HG02588 (cell line): ENCODE measurements around the gene GTF3C5.
"Not testable (repeated sequence)": the region's sequence is repeated elsewhere in the genome, so short reads cannot be mapped to it uniquely, and the experiment has no call there.

Source experiments
- ATAC-seq: cut with Tn5 transposase; IDR thresholded peaks from one replicate; pipeline ENCODE4 v1.9.1; 2021; ENCODE audit warnings: mild to moderate bottlenecking, moderate library complexity; ENCODE audit not compliant: unreplicated experiment

Gene GTF3C5

DNA sequence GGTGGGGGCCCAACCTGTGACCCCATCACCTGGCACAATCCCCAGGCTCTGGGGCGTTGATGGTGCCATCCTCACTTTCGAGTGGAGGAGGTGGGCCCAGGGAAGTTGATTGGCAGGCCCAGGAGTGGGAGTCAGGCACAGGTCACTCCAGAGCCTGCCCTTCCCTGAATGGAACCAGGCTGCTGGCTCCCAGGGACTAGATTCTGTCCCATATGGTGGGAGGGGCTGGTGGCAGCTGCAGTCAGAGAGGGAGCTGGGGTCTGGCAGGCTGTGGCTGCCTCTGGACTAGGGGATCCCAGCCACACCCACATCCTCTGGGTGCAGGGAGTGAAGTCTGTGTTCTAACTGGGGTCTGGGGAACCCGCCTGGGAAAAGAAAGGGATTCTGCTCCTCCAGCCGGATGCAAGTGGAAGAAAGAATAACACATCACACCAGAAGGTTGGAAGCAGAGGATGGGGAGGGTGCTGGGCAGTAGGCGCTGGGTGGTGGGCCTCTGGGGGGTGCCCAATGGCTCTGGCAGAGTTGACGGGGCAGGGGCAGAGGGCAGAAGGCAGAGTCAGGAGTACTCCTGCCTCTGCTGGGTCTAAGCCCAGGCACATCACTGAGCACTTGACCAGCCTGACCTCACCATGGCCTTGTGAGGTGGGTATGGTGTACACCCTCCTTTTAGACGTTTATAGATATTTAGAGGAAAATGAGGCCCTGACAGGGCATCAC is 56.8 kb downstream of the GTF3C5 start:
- no peak for ATAC-seq

DNA sequence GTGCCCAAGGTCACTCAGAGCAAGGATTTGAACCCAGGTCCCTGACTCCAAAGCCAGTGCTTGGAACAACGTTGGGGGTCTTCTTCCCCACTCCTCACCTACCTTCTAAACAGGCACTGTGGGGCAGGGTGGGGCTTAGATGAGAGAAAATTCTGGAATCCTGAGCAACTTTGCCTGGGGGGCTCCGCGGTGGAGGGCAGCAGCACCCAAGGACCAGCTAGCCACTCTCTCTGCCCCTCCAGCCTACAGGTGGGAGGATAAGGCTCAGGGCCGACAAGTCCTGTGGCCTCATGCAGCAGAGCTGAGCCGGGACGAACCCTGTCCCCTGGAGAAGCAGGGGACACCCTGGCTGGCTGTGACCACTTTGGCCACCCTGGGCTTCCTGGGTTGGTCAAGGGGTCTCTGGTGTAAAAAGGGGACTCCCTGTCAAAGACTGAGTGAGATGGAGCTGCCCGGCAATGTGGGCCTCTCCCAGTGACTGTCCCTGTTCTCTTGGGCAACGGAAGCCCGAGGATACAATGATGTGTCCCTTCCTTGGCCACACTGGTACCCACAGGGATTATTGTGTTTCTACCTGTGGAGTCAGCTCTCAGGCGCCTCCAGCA is 57.5 kb downstream of the GTF3C5 start:
- no peak for ATAC-seq

DNA sequence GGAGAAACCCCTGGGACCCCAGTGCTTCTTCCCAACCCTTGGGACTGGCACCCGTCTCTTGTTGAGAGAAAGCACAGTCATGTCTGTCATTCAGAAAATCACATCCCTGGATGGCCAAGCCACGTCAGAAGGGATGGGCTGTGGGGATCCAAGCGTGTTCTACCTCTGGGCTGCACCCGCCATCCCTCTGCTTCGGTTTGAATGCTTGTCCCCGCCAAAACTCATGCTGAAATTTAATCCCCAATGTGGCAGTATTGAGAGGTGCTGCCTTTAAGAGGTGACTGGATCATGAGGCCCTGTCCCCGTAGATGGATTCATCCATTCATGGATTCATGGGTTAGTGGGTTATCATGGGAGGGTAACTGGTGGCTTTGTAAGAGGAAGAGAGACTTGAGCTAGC is 58.0 kb downstream of the GTF3C5 start:
- no peak for ATAC-seq

DNA sequence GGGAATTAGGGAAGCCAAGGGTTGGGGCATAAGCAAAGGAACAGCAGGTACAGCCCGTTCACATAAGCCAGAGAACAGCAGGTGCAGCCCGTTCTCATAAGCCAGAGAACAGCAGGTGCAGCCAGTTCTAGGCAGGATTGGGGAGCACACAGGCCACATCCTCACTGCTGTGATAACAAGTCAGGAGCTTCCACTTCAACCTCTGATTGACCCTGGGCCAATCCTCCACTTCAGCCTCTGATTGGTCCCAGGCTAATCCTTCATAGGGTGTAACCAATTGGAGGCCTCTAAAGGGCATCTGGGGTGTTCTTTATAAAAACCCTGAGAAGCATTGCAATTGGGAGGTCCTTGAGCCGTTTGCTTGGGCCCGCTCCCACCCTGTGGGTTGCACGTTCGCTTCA is 58.5 kb downstream of the GTF3C5 start:
- no peak for ATAC-seq

DNA sequence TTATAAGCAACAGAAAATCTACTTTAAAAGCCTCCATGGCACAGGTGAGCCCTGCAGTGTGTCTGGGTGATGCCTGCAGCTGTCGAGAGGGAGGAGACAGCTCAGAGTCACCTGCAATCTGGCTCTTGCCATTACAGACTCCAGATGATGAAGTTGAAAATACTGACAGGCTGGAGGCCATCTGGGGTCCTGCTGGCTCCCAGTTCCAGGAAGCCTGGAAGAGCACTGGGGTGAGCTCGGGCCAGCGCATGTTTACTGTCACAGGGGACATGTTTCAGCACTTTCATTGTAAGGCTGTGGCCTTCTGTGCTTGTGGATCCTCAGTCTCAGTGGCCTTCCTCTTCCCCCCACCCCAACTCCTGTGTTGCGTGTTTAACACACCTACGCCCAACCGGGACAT is 59.4 kb downstream of the GTF3C5 start:
- no peak for ATAC-seq

DNA sequence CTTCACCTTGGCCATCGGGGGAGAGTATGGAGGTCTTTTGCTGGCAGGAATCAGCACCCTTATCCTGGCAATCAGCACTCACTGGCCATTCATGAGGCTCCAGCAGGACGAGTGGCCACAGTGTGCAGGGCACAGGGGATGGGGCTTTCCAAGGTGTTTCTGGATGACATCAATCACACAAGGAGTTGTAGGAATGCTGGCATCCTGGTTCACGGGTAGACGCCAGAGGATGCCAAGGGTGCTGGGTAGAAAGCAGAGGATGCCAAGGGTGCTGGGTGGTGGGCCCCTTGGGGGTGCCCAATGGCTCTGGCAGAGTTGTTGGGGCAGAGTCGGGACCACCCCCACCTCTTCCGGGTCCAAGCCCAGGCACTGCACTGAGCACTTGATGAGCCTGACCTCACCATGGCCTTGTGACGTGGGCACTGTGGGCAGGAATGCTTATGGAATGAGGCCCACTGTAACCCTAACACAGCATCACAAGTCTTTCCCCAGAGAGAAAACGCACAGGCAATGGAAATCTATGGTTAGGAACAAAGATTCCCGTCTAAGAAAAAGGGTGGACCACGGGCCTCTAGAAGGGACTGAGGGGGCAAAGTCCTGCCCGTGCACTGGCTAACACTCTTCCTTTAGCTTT is 60.1 kb downstream of the GTF3C5 start:
- ATAC-seq: no peak

DNA sequence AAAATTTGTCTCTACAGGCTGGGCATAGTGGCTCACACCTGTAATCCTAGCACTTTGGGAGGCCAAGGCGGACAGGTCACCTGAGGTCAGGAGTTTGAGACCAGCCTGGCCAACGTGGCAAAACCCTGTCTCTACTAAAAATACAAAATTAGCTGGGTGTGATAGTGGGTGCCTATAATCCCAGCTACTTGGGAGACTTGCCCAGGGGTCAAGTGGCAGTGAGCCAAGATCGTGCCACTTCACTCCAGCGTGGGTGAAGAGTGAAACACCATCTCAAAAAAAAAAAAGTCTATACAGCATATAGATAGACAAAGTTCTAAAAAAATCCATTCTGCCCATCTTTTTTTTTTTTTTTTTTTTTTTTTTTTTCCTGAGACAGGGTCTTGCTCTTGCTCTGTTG is 63.6 kb downstream of the GTF3C5 start:
- ATAC-seq: not testable (repeated sequence)

DNA sequence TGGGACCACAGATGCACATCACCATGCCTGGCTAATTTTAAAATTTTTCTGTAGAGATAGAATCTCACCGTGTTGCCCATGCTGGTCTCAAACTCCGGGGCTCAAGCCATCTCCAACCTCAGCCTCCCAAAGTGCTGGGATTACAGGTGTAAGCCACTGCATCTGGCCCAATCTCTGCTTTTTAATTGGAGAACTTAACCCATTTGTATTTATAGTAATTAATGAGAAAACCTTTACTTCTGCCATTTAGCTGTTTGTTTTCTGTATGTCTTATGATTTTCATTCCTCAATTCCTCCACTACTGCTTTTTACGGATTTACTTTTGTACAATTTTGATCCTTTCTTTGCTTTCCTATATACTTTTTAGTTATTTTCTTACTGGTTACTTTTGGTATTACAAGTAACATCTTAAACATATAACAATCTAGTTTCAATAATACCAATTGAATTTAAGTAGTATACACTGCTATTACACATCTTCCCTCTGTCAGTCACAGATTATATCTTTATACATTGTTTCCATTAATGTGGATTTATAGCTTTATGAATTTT is 64.1 kb downstream of the GTF3C5 start:
- no peak for ATAC-seq

DNA sequence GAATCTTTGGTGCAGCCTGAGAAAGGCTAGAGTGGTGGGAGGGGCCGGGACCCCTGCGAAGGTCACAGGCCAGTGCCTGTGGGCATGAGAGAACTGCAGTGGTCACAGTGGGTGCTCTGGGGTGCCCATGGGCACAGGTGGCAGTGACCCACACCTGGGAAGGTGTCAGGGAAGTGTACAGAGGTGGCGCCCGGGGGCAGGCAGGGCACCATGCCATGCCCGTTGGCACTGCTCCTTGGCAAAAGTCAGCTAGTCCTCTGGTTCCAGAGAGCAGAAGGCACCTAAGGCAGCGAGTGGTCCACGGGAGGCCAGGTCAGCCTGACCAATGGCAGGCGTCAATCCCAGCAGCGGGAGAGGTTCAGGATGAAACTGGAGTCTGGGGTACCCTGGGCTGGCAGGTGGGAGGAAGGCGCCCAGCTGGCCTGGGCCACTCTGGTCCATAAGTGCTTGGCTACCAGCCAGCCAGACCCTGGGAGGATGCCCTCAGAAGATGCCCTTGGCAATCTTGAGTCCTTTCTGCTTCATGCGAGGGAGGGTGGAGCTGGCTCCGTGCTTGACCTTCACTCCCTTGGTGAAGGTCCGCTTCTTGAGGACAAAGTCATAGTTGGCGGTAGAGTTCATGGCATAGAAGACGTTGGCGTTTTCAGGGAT is 67.4 kb downstream of the GTF3C5 start:
- ATAC-seq: no peak

DNA sequence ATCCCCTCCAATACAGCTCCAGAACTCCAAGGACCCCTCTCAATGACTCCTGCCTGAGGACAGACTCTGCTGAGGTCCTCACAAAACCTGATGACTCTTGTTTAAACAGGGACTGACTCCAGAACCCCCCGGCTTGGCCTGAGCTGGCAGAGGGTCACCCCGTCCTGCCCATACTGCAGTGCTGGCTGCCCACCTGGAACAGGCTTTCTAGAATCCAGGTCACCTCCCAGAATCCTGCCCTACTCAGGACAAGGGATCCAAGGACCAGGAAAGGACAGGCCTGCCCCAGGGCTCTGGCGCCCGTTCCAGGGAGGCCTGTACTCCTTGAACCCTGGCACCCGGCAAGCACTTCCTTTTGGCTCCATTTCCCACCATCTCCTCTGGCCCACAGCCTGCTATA is 68.1 kb downstream of the GTF3C5 start:
- ATAC-seq: no peak

DNA sequence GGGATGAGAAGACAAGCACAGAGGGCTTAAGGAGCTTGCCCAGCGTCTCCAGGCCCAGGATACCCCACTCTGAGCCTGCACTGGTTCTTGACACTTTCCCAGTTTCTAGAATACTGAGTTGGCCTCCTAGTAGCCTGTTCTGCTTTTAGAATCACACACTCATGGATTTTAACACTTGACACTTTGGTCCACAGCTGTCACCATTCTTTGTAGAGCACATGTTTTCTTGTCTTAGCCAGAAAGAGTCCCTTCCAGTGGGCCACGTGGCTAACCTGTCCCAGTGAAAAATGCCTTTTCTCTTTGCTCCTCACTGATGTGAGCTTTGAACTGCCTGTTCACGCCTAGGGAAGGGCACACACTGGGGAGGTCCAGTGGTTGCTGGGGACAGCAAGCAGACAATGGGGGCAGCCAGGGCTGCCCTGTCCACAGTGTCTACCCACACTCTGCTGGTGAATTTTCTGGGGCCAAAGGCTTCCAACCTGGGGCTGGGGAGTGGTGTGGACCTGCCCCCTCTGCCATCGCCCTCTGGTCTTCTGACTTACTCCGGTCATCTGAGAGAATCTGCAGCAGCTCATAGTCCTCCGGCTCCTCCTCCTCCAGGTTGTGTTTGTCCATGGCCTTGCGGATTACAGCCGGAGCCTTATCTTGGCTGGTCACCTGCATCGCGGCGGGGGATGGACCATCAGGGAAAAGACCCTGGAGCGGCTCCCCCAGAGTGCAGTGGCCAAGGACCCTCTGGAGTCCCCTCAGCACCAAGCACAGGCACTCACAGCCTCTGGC is 69.1 kb downstream of the GTF3C5 start:
- no peak for ATAC-seq

DNA sequence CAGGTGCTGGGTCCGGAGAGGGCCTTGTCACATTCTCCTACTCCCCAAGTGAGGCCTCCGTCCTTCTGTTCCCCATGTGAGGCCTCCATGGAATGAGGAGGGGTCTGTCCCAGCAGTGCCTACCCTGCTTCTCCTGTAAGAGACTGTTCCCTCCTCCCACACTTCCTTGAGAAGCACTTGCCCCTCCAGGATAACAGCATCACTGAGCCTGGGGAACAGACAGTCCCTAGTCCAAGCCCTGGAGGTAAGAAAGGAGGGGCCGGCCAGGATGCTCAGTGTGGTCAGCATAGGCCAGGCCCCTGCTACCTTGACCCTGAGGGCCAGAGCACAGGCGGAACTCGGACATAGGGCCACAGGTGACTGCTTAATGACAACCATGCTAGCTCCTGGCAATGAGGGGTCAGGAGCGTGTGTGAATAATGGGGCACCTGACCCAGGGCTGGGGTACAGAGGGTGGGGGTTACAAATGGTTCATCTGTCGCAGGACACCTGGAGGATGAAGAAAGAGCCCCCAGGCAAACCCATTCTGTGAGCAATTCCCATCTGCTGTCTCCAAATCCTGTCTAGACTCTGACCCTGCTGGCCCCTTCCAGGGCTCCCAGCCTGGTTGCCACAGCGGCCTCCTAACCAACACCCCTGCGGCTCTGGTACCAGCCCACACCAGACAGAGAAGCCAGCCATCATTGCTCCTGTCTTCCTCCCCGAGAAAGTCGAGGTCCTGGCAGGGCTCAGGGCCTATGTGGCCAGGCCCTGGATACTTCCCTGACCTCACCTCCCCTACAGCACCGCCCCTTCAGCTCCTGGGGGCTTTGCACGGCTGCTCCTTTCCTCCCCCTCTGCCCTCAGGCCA is 69.9 kb downstream of the GTF3C5 start:
- no peak for ATAC-seq

DNA sequence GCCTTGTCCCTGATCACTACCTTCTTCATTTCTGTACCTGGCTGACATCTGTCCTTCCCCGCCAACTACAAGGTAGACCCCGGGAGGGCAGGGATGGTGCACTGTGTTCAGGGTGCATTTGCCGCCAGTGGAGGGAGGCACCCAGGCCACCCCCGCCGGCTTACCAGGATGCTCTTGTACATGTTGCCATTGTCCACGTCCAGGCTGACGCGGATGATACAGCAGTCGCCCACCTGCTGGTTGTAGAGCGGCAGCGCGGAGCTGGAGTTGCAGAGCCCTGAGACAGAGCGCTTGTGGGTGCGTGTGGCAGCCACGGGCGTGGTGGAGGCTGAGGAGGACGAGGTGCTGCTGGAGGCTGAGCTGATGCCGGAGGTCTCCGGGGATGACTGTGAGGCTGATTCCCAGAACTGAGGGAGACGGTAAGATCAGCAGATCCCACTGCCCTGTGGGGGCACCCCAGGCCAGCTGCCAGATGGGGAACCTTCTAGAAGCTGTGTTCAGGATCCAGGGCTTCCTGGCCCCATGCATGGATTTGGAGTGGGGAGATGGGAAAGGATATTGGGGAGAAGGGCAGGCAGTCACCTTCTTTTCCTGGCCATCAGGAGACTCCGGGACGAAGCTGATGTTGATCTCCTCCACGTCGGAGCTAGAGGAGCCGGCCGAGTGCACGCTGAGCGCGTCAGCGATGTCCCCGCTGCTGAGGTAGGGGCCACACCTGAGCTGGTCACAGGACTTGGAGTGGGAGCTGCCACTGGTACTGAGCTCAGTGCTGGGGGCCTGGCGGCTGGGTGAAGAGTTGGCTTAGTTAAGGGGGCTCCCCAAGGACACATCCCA is 70.8 kb downstream of the GTF3C5 start:
- no peak for ATAC-seq

DNA sequence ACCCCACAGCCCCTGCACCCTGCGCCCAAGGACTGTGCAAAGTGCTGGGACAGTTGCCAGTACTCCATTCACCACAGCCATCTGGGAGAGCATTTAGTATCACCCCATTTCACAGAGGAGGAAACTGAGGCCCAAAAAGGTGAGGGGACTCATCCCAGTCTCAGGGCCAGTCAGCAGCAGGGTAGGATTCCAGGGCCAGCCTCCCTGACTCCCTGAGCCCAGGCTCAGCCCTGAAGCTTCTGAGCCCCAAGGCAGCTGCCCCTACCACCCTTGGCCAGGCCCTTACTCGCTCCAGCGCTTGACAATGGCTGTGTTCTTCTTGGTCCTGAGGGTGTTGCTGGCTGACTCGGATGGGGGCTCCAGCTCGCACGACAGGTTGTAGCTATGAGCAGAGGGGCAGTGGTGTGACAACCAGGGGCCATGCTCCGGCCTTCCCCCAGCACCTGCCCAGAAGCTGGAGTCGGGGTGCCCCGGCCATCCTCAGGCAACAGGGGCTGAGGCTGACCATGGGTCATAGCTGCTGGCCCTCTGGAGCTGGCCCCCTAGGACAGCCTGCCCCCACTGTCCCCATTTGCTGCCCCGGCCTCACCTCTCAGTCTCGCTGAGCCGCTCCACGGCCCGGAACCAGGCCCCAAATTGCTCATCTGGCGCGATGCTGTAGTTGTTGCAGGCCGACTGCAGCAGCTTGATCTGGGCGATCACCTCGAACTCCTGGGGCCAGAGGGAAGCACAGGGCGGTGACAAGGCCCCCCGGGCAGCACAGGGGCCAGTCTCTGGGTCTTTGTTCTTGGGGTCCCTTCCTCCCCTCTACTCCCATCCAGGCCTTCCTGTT is 71.6 kb downstream of the GTF3C5 start:
- no peak for ATAC-seq

DNA sequence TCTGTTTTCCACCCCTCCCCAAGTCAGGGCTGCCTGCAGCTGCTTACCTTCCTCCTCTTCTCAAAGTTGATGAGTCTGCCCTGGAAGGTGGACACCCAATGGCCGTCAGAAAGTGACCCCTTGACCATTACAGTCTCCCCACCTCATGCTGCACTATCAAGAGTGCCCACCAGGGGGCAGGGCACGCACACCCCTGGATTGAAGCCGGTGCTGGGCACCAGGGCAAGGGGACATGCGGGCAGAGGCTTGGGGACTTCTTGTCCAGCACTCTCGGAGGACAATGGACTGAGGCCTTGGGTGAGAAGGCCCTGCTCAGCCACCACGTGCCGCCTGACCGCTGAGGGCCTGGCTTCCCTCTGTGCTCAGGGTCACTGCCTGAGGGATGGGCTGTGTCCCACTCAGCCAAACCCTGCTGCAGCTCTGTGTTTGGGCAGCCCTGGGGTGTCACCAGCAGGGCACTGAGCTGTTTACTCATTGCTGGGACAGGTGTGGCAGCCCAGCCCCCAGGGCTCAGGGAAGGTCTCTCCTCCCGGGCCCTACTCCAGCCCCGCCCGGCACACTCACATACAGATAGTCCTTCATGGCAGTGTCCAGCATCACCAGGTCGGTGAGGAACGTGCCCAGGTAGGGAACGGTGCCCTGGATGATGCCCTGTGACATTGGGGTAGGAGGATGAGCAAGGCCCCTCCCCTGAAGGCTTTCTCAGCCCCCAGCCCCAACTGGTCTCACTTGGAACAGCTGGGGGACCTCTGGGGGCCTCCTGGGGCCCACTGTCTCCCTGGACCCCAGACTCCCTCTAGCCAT is 72.6 kb downstream of the GTF3C5 start:
- no peak for ATAC-seq

DNA sequence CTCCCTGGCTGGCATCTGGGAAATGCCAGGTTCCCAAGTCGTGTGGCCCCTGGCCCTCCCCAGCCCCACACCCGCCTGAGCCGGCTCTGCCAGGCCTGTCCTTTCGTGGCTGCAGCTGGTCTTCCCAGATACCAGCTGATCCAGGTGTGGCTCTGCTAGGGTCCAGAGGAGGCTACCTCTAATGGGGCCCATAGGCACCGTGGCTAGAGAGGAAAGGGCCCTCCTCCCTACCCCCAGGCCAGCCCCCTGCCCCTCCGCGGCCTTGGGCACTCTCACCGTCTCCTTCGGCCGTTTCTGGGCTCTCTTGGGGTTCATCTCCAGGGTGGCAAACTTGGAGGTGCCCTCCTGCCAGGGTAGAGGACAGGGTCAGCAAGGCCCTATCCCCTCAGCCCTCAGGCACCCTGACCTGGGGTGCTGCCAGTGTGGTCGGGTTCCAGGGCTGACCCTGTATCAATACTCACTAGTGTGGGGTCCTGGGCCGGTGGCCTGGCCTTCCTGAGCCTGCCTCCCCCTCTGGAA is 73.2 kb downstream of the GTF3C5 start:
- ATAC-seq: no peak
